GM12874 (cell line): ENCODE results near the gene CTSA.

Experiments
- CTCF ChIP-seq: IDR thresholded peaks from 2 replicates; pipeline ENCODE4 v1.5.1; 2011; ENCODE audit warnings: low read depth, mild to moderate bottlenecking, control low read depth, low read length, moderate library complexity; ENCODE audit not compliant: insufficient read depth

CTSA gene

GRCh38 chr20:45867819-45868176 is 23.3 kb upstream of the CTSA start:
- no peak for TF ChIP-seq CTCF

GRCh38 chr20:45872626-45873025 is 18.5 kb upstream of the CTSA start:
- TF ChIP-seq CTCF = no peak

GRCh38 chr20:45873409-45874103 is 17.6 kb upstream of the CTSA start:
- no peak for TF ChIP-seq CTCF

- no peak for TF ChIP-seq CTCF
Observed at GRCh38 chr20:45874576-45874975, 16.6 kb upstream of the CTSA start.

- no peak for TF ChIP-seq CTCF
Observed at GRCh38 chr20:45878076-45878761, 12.9 kb upstream of the CTSA start.

GRCh38 chr20:45880988-45881788 is 9.9 kb upstream of the CTSA start, which contains the start of gene ZSWIM1:
Gene ZSWIM1, plus strand, starts transcription at chr20:45881227. Its CDS starts 1,366 bp downstream, at chr20:45882593.
- no peak for TF ChIP-seq CTCF

- TF ChIP-seq CTCF = no peak
Observed at GRCh38 chr20:45882469-45883099, 8.6 kb upstream of the CTSA start.
